IPS DF 4.7 (cell line): ENCODE data around the gene EEF1AKMT1.
"Not testable (repeated sequence)": the region's sequence is repeated elsewhere in the genome, so short reads cannot be mapped to it uniquely, and the experiment has no call there.

ENCODE experiments used
- DNase-seq: peaks from one replicate; pipeline ENCODE4 v3.0.0-alpha.2; 2013; ENCODE audit warnings: low spot score; ENCODE audit errors: extremely low read depth

The EEF1AKMT1 gene

DNA sequence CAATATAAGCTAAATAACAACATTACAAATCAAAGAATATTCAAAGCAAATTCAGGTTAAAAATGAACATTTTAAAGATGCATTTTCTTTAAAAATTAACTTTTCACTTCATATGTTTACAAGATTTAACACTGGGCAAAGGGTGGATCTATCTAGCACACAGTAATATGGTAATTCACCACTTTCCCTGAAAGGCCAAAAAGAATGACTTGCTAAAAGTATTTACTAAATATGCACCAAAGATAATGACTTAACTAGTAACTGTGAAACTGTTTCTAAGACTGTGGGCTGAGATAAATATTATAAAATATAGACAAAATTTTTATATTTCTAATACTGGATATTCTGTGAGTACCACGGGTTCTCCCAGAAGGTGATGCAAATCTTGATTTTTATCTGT, 4.5 kb upstream of the EEF1AKMT1 start:
- DNase-seq: no peak

DNA sequence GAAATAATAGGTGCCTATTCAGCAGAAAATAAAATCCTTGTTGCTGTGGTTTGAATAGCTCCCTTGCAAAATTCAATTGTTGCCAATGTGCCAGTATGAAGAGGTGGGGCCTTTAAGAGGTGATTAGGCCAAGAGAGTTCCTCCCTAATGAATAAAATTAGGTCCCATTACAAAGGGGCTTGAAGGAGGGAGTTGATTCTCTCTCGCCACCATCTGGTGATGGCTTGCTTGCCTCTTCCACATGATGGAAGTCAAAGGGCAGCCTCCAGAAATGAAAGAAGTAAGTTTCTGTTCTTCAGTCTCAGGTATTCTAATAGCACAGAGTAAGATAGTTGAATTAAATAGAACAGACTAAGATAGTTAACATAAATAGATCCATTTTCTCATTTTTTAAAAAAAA, 3.0 kb upstream of the EEF1AKMT1 start:
- DNase-seq: no peak

DNA sequence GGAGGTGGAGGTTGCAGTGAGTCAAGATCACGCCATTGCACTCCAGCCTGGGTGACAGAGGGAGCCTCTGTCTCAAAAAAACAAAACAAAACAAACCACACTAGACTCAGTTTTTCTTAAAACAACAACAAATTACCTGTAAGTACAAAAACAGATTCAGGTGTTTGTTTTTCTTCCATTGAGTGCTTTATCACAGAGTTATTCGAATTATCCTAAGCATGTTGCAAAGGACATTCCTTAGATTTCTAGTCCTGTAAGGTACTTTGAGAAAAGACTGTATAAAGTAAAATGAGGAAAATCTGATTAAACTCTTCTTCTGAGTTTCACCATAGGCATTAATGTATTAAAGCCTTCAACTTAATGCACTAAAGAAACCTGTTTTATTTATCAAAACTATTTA, 2.2 kb upstream of the EEF1AKMT1 start:
- DNase-seq: no peak

DNA sequence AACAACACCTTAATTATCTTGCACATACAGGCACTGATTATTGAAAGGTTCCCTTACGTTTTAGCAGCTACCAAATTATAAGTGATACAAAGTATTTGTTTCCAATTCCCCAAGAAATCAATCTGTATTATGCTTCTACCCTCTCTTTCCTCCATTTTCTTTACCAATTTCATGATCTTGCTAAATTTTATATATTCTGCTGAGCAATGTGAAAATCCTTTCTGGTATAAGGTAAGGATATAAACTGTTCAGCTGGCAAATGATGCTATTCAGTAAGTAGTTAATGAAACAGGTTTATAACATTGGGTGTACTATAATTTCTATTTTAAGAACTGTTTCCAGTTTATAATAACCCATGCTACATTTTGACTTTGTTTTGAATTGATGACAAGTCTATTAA, 985 bp upstream of the EEF1AKMT1 start:
- no peak for DNase-seq

DNA sequence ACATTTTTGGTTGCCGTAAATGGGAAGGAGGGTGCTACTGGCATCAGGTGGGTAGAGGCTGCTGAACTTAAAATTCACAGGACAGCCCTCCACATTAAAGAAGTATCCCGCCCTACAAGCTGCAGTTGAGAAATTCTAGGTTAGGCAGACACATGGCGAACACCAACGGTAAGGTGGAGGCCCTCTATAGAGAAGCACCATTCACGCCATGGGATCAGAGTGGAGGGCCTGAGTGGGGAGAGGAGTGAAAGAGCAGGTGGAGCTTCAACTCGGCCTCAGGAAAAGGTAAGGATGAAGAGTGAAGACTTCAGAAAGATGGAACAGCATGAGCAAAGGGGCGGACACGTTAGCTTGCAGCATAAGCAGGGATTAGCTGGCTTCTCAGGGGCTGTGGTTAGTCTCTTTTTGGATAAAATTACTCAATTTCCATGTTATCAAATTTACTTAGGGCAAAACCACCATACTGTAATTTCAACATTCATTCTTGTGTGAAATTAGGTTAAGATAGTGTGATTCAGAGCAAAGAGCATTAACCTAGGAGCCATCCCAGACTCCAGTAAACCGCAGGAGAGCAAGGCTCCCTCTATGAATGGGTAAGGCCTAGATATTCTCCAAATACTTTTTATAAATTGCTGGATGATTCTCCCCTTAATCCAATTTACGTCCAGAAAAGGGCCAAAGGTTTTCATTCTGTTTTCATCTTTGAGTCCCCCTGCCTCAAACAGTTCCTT, 1.2 kb downstream of the EEF1AKMT1 start:
- DNase-seq: no peak

DNA sequence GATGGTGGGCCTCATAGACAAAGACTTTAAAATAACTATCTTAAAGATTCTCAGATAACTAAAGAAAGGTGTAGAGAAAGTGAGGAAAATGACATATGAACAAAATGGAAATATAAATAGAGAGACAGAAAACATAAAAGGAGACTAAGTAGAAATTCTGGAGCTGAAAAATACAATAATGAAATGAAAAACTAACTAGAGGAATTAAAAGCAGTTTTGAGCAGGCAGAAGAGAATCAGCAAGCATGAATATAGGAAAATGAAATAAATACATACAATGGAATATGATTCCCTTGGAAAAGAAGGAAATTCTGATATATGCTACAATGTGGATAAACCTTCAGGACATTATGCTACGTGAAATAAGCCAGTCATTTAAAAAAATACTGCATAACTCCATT, 3.9 kb downstream of the EEF1AKMT1 start:
- no peak for DNase-seq

DNA sequence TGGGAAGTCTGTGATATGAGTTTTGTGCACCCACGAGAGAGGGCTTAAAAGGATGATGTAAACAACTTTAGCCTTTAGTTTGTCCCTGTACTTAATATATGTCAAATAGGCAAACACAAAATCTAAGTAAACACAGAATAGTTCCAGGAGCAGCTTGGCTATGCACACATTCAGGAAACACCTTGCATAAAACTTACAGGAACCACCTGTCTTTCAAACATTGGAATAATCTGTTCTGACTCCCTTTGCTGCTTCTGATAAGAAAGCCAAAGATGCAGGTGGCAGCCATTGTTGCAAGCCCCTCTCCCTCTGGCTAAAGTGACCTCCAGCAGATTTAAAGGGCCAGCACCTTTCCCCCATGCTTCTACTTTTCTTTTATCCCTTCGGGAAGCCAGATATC, 4.7 kb downstream of the EEF1AKMT1 start:
- no peak for DNase-seq

DNA sequence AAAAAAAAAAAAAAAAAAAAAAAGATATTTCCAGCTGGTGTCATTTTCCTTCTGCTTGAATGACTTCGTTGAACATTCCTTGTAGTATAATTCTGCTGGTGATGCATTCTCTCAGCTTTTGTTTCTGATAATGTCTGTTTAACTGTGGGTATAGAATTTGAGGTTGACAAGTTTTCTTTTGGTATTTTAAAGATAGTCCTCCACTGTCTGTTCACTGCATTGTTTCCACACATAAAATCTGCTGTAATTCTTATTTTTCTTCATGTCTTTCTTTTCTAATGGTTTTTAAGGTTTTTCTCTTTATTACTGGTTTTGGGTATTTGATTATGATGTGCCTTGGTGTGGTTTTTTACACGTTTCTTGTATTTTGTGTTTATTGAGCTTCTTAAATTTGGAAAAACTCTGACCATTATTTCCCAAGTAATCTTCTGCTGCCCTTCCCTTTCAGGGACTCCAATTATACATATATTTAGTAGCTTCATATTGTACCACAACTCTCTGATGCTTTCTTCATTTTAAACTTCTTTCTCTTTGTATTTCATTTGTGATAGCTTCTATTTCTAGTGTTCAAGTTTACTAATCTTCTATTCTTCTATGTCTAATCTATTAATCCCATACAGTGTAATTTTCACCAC, 6.3 kb downstream of the EEF1AKMT1 start:
- no peak for DNase-seq

DNA sequence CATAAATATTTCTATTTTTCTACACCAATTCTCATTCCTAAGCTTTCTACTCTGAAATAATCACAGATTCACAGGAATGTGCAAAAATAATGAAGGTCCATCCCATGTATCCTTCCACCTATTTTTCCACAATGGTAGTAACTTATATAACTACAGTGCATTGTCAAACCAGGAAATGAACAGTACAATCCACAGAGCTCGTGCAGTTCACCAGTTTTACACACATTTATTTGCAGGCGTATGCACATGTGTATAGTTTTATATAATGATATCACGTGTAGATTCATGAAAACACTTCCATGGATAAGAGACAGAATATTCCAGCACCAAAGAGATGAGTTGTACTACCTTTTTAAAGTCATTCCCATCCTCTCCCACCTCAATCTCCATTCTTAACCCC, 12.9 kb downstream of the EEF1AKMT1 start:
- no peak for DNase-seq

DNA sequence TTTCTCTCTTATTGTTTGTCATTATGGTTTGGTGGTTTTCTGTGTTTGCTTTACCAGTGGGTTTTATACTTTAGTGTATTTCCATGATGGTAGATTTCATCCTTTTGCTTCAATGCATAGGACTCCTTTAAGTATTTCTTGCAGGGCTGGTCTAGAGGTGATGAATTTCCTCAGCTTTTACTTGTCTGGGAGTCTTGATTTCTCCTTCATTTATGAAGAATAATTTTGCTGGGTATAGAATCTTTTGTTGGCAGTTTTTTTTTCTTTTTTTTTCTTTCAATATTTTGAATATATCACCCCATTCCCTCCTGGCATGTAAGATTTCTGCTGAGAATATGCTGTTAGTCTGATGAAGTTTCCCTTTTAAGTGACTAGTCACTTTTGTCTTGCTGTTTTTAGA, 19.8 kb downstream of the EEF1AKMT1 start:
- DNase-seq: no peak

DNA sequence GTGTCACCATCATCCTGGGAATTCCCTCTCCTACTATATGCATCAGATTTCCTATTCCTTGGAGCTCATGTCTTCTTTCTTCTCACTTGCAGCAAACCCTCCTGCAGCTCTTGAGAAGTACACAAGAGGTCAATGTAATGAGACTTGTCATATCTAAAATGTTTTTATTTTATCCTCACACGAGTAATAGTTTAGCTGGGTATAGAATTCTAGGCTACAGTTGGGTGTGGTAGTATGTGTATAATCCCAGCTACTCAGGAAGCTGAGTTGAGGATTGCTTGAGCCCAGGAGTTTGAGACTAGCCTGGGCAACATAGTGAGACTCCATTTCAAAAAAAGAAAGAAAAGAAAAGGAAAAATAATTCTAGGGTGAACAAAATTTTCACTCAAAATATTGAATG, 24.4 kb downstream of the EEF1AKMT1 start:
- no peak for DNase-seq

DNA sequence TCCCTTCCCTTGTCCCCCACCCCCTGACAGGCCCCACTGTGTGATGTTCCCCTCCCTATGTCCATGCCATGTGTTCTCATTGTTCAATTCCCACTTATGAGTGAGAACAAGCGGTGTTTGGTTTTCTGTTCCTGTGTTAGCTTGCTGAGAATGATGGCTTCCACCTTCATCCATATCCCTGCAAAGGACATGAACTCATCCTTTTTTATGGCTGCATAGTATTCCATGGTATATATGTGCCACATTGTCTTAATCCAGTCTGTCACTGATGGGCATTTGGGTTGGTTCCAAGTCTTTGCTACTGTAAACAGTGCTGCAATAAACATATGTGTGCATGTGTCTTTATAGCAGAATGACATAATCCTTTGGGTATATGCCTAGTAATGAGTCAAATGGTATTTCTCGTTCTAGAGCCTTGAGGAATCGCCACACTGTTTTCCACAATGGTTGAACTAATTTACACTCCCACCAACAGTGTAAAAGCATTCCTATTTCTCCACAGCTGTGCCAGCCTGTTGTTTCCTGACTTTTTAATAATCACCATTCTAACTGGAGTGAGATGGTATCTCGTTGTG, 29.8 kb downstream of the EEF1AKMT1 start:
- DNase-seq: not testable (repeated sequence)

DNA sequence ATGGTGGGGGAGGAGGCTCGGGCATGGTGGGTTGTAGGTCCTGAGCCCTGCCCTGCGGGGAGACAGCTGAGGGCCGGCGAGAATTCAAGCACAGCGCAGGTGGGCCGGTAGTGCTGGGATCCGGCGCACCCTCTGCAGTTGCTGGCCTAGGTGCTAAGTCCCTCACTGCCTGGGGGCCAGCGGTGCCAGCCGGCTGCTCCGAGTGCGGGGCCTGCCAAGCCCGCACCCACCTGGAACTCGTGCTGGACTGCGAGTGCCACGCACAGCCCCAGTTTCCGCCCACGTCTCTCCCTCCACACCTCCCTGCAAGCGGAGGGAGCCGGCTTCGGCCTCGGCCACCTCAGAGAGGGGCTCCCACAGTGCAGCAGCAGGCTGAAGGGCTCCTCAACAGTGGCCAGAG, 33.7 kb downstream of the EEF1AKMT1 start:
- DNase-seq: no peak

DNA sequence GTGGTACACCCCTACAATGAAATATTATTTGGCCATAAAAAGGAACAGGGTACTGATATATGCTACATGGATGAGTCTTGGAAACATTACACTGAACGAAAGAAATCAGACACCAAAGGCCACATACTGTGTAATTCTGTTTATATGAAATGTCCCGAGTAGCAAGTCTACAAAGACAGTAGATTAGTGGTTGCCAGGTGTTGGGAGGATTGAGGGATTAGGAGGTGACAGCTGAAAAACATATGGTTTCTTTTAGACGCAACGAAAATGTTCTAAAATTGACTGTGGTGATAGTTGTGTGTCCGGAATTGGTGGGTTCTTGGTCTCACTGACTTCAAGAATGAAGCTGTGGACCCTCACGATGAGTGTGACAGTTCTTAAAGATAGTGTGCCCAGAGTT, 35.1 kb downstream of the EEF1AKMT1 start:
- DNase-seq: no peak

DNA sequence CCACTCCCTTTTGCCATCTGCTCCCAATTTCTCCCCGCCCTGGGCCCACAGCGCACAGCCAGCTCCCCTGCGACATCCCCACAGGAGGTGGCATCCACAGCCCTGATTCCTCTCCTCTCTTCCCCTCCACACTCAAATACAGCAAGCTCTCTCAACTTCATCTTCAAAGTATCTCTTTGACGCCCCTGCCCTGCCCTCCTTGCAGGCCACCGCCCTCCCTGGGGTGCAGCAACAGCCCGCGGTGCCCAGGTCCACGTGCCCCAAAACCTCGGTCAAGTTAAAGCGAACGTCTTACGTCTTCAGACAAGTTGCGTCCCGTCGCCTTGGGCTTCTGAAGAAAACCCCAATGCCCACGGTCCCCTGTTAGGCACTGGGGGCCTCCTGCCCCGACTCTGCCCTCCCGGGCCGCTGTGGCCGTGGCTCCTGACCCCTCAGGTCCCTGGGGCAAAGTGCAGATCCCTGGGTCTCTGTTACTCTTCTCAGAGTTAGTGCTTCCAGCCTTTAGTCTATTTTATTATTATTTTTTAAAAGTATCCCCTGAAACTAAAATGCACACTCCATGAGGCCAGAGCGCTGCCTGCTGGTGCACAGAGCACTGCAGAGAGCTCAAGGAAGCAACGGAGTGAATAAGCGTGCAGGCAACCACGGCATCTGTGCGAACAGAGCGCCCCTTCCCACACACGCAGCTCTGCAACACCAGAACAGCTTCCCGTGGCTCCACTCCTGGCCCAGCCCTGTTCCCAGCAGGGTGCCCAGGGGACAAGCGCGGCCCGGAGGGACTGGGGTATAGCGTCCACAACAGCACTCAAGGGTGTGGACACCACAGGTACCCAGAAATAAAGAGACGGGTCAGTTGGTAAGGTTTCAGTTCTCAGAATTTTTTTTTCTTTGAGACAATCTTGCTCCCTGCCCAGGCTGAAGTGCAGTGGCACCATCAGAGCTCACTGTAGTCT, 43.9 kb downstream of the EEF1AKMT1 start:
- no peak for DNase-seq

DNA sequence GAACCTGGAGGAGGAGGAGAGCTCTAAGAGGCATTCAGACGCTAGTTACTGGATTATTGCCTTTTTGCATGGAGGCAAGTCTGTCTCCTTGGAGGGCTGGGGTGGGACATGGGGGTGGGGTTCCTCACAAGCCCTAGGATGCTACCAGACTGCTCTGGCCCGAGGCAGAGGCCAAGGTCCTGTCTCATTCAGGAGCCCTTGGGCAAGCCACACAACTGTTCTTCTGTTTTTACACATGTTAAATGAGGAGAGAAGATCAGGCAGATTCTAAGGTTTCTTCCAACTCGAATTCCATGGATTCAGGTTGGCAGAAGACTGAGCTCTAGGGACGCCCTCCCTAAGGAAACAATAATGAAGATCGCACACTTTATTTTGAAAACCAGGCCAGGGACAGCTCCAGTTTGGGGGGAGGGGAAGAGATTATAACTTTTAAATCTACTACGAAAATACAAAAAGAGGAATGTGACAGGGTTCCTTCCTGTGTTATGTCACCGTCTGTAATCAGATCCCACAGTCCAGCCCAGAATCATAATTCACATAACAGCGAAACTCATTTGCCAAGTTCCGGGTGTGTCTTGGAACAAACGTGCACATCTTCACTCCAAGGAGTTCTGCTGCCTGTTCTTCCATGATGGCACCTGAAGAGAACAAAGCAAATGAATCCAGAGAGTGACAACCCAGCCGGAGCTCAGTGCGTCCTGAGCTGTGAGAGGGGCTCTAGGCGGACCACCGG, 45.0 kb downstream of the EEF1AKMT1 start:
- DNase-seq: no peak

DNA sequence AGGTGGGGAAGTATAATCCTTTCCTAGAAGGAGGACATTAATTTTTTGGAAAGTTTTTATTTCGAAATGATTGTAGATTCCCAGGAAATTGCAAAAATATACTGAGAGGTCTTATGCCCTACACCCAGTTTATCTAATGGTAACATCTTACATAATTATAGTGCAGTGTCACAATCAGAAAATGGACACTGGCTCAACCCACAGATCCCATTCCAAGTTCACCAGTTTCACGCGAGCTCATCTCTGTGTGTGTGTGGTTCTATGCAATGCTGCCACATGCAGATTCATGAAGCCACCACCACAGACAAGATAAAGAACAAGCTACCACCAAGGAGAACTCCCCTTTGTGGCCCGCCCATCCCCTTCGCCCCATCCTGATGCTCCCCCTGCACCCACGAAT, 45.9 kb downstream of the EEF1AKMT1 start:
- DNase-seq: no peak

DNA sequence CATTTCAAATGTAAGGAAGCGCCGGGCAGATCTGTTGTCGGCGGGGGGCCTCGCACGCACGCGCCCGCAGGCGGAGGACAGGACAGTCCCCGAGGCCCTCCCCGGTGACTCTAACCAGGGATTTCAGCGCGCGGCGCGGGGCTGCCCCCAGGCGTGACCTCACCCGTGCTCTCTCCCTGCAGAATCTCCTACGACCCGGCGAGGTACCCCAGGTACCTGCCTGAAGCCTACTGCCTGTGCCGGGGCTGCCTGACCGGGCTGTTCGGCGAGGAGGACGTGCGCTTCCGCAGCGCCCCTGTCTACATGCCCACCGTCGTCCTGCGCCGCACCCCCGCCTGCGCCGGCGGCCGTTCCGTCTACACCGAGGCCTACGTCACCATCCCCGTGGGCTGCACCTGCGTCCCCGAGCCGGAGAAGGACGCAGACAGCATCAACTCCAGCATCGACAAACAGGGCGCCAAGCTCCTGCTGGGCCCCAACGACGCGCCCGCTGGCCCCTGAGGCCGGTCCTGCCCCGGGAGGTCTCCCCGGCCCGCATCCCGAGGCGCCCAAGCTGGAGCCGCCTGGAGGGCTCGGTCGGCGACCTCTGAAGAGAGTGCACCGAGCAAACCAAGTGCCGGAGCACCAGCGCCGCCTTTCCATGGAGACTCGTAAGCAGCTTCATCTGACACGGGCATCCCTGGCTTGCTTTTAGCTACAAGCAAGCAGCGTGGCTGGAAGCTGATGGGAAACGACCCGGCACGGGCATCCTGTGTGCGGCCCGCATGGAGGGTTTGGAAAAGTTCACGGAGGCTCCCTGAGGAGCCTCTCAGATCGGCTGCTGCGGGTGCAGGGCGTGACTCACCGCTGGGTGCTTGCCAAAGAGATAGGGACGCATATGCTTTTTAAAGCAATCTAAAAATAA, 52.1 kb downstream of the EEF1AKMT1 start:
- no peak for DNase-seq

DNA sequence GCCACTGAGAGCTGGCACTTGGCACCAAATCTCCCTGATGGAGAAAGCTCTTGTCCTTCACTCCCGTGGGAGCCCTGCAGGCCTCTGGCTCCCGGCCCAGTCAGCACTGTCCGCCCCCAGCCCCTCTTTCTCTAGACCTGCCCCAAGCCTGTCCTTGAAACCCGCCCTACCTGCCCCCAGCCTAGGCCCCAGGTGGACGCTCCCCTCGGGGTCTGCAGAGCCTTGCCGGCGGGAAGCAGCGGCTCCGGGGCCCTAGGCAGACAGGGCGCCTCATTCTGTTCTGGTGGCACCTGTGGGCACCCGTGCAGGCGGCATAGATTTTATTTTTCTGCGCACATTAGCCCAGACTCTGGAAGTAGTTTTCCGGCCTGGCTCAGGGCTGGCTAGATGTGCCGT, 52.7 kb downstream of the EEF1AKMT1 start:
- DNase-seq: no peak

DNA sequence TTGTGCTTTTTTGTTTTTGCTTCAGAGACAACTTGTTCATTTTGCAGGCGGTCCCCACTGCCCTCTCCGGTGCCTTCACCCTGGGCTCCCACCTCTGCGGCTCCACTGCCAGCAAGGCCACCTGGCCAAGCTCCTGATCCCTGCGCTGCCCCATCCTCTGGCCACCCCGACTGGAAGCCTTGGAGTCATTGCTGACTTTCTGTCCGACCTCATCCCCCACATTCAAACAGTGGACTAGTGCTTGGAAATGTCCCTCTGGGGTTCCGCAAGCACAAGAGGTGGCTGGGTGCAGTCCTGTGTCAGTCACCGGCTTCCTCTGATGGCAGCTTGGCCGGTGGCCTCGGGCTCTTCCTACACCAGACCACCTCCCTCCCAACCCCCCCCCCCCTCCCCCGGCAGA, 53.3 kb downstream of the EEF1AKMT1 start:
- no peak for DNase-seq
